GM21515 (cell line): ENCODE measurements around the gene TRIM8.

Source experiments
- ATAC-seq: cut with Tn5 transposase; IDR thresholded peaks from one replicate; pipeline ENCODE4 v1.9.1; 2021; ENCODE audit not compliant: unreplicated experiment

TRIM8 gene

DNA sequence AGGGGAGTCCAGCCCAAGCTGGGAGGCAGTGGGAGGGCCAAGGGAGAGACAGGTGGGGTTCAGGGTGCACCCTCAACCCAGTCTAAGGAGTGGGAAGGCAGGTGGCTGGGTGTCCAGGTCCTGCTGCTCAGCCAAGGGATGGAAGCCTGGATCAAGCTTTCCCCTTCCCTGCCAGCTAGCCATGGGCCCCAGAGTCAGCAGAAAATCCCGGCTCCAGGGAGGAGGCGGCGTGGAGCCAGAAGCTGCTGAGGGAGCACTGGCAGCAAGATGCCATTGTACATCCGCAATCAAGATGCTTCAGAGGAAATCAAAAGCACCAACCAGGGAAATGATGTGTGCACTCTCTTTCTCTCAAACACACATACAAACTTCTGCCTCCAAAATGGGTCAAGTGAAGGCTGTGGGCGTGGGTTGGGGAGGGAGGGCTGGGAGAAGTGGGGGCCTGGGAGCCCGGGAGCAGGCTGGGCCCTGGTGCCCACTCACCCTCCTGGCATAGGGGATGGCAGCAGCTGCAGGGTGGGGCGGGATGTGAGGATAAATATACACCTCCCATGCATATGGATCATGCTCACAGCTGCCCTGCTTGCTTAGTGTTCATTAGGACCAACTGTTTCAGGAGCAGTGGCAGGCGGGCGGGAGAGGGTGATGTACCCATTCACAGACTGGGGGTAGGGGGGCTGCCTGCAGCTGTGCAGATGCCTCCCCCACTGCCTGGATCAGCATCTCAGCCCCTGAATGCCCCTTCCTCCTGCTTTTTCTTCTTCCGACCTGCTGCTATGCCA lies 24.2 kb downstream of the TRIM8 start:
- ATAC-seq = no peak

DNA sequence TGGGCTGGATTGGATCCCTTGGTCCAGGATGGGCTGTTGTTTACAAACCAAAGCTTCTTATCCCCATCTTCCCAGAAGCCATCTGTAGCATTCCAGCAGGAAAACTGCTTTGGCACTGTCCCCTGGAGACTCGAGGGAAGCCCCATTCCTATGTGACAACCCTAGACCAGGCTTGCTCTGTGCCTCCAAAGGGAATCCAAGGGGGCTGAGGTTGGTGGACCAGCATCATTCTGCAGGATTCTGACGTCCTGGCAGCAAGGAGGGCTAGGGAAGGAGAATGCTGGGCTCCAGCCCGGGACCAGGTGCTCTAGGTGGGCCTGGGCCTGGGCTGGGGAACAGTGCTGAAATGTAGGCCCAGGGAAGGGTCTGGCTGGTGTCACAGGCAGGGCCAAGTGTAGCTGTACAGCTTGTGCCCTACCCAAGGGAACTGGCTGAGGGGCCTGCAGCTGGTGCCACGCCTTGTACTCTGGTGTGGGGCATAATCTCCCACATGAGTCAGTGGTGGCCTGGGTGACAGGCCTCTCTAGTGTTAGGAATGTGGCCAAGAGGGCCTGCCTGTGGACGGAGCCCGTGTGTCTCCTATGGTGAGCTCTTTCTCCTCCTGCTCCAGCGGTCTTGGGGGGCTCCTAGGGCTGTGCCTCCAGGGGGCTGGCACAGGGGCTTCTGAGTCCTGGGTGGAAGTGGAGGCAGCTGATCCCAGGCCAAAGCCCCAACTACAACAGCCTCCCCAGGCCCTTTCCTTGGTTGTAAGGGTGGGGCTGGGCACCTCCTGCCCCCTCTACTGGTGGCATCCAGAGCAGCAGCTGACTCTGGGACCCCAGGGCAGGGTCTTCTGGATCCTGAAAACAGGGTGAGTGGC lies 25.2 kb downstream of the TRIM8 start:
- ATAC-seq = no peak

DNA sequence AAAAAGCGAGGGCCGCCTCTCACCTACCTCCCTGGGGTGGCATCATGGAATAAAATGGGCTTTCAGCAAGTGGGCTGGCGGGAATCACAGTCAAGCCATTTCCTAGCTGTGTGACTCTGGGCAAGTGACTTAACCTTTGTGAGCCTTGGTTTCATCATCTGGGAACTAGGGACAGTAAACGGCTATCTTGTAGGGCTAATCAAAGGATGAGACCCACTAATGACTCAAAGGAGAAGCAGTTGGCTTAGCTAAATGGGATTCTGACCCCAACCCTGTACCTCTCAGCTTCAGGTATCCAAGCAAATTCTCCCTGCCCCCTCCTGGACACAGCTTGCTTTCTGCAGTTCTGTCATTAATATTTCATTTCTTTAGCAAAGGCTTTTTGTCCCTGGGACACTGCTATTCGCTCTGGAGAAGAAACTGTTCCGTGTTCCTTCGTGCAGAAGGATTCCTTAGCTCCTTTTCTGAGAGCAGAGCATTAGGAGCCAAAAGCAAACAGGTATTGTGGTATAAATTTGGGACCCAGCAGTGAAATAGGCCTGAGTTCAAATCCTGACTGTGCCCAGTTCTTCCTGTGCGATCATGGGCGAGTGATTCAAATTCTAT lies 25.9 kb downstream of the TRIM8 start:
- no peak for ATAC-seq

DNA sequence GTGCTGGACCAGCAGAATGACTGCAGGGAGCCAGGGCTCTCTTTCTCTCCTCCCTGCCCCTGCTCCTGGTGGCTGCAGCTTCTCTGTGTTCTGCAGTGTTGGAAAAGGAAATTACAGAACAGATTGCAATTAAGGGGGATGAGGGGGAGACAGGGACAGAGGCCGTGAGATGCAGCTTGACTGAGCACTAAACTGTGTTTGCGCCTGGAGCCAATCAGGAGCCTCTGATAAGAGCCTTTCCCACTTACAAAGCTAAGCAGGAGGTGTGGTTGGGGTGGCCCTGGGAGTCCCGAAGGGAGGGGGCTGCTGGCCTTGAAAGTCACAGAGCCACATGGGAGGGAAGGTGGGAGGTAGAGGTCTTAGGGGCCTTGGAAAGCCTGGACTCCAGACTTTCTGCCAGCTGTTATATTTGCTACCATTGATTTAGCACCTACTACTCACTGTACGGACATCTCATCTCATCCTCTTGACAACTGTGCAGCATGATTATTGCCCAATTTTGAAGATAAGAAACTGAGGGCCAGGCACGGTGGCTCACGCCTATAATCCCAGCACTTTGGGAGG lies 26.7 kb downstream of the TRIM8 start:
- no peak for ATAC-seq

DNA sequence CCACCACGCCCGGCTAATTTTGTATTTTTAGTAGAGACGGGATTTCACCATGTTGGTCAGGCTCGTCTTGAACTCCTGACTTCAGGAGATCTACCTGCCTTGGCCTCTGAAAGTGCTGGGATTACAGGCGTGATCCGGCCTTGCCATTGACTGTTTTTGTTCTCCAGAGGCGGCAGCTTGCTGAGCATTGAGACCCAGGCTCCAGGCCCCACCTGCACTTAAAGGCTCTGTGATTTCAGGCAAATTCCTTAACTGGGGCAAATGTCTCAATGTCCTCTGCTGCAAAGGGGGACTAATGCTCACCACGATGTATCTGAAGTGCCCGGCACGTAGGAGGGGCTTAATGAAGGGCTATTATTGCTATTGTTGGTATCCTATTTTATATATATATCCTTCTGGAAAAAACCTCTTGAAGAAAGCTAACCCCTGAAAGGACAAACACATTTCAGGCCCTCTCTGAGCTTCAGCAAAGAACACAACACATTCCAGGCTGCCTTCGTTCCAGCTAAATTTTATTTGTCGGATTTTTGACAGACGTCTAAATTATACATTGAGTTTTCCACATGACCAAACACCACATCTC lies 29.0 kb downstream of the TRIM8 start:
- ATAC-seq = no peak

DNA sequence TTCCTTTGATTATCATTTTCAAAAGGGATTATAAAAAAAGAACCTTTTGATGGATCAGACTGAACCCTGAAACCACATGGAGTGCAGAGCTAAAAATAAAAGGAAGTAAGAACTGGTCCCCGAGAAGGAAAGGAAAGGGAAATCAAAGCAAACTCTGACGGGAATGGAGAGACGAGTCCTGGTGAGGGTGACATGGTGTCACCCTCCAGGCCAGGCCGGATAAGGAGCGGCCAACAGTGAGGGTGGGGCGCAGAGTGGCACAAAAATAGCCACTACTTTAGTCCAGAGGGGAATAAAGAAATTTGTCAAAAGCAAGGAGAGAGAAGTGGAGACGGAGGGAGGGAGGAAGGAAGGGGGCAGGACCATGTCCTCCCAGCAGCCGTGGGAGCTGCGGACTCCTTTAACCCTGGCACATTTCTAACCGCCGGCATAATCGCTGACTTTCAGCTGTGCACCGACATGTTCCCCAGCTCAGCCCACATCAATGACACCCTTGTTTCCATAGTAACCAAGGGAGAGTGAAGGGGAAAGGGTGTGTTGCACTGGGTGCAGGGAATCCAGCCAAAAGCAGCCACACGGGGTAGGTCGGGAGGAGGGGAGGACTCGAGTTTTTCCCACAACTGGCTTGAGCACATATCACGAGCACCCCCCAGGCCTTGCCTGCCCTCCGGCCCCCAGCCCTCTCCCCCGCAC lies 29.7 kb downstream of the TRIM8 start:
- ATAC-seq = no peak

DNA sequence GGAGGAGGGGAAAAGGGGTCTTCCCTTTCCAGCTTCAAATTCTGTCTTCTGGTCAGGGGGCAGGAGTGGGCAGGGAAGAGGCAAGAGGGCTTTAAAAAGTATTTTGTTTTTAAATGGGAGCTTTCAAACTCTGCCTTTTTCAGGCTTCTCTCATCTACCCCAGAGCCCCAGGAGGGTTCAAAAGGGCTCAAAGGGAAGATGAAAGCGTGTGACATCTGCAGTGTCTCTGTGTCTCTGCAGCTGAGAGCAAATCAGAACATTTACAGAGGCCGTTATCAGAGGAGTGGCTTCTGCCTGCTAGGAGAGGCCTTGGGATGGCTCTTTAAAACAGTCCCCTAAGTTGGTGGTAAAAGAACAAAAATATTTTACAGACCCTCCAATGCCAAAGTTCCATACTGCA lies 30.3 kb downstream of the TRIM8 start:
- no peak for ATAC-seq

DNA sequence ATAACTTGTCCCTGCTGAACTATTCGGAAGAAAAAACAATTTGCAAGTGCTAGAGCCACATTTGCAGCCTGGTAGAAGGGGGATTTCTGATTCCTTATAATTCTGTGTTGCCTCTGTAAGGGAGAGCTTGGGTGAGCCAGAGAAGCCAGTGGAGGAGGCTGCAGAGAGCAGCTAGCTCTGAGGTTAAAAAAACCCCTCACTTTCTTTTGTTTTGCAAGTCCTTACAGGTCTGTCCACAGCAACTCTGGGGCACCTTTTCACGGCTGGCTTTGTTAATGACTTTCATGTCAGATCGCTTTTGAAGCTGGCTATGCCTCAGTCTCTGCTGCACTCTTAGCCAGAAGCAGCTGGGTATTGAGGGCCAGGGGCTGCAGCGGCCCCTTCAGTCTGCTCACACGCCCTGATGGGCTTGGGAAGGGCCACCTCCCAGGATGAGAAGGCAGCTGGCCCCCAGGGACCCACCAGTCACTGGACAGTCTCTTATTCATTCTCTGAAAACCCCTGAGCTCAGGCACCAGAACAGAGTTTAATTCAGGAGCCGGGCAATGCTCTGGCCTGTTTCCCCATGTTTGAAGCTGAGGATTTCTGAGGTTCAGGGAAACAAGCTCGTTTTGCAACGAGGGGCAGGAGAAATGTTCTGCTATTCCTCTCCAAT lies 30.9 kb downstream of the TRIM8 start:
- no peak for ATAC-seq

DNA sequence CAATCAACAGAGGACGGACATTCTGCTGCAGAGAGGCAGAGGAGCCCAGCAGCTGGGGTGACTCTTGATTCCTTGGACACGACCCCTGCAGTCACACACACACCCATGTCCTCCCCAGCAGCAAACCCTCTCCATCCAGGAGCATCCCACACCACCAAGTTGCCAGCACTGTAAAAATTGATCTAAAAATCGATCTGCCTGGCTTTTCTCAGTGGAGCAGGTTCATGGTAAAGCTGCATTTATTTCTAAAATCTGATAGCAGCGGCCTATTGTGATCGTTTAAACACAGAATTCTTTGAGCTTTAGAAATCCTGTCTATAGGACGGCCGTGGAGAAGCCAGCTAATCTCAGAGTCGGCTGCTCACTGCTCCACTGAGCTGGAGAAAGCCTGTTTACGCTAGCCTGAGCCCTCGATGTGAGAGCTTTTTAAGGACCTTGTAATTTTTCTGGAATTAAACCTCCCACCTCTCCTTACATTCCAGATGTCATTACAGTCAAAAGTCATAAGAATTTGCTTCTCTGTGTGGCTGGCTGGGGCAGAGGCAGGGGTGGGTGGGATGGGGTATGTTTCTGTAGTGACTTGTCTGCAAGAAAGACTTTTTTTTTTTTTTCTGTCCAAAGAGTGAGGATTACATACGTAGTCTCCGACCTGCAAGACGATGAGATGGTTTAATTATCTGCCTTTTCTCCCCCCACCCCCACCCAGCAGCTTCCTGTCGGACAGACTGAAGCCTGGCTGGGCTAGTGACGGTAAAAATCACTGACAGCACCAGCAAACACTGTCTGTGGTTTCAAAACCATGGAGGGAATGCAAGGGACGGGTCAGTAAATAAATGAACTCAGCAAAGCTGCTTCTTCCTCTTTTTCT lies 31.6 kb downstream of the TRIM8 start:
- no peak for ATAC-seq

DNA sequence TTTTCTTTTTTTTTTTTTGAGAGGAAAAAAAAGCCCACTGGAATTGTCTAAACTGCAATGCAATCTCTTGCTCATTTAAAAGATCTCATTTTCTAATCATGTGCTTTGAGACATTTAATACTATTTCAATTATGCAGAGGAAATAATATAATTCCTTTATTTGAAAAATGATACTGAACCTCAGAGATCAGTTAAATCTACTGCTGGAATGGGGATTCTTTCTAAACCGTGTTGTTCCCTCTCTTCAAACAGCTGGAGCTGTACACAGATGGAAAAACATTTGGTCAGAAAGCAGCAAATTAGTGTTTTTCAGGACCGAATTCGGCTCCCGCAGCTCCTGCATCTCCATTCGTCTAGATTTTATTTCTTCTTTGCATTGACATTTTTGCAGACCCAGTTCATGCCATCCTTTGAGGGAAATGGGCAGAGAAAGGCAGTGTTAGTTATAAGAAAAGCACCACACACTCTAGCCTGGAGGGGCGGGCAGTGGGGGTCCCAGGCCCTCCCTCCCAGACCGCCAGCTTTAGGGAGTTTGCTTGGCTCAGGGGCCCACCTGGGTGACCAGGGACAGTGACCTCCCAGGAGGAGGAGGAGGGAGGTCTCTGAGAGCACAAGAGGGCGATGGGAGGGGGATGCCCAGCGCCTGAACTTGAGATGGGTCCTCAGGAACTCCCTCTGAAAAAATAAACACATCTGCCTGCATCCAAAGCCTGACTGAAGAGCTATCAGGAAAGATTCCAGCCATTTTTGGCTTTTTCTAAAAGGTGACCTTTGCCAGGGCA lies 32.4 kb downstream of the TRIM8 start:
- ATAC-seq = no peak

DNA sequence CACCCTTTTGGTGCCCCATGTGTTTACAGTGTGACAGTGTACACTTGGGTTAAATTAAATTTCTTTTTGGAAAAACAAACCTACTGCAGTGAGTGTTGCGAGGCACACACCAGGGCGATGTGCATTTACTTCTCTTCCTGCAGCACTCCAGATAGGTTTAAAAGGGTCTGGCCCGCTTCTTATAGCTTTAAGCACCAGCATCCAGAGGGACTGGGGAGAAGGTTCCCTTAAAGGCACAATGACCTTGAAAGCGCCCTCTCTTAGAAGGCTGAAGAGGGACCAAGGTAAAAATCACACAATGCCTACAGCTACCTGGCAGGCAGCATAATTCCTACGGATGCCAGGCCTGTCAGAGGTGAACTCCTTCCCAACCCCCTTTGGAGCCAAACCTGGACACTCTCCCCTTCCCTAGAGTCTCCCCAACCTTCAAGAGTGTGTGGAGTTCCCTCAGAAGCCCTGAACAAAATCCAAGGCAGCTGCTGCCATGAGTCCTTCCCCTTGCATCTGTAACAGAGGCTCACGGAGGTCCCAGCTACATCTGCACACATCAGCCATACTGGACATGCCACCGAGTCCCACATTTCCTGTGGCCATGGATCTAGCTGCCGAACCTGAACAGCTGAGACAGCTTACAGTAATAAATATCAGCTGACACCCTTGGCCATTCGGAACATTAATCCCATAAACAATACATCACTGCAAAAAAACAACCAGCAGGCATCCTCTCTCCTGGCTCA lies 33.2 kb downstream of the TRIM8 start:
- no peak for ATAC-seq

DNA sequence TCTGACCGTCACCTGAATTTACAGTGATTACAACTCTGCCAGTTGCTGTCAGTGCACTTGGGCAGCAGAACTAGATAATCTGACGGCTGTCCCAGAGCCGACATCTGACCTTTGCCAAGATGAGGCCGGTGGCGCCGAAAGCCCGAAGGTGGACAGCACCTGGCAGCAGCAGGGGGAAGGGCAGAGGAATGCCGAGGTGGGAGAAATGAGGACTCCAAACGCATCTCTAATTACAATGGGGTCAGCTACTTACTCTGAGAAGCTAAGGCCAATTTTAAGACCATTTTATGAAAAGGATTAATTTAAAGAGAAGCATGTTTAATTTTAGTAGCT lies 33.8 kb downstream of the TRIM8 start:
- ATAC-seq = no peak

DNA sequence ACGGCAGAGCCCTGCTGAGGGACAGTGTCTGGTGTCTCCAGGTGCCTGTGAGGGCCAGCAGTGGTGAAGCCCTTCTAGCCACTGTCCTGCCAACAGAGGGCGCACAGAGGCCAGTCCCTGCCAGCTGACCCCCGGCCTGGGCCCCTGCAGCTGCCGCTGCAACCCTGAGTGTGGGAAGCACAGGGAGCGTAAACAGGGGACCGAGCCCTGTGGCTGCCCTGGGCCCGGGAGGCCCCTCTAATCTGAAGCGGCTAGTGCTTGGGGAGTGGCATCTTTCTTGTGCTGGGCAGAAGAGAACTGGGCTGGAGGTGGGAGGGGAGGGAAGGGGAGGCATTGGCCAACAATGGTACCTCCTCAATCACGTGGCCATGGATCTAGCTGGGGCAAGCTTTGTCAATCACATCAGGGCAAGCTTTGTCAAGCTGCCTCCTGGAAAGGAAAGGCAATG lies 34.6 kb downstream of the TRIM8 start:
- ATAC-seq = no peak

DNA sequence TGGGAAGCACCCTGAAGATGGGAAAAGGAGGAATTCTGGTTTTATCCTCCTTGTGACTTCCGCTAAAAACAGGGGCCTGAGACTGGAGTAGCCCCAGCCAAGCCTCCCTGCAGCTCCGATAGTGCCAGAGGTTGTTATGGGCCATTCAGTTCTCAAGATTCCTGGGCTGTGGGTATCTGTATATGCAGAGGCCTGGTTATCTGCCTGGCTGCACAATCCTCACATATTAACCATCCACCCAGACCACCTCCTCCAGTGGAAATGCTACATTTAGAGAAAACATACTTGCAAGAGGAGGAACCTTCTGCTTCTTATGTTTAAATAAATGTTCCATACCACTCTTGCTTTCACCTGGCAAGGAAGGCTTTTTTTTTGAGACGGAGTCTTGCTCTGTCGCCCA lies 35.3 kb downstream of the TRIM8 start:
- no peak for ATAC-seq

DNA sequence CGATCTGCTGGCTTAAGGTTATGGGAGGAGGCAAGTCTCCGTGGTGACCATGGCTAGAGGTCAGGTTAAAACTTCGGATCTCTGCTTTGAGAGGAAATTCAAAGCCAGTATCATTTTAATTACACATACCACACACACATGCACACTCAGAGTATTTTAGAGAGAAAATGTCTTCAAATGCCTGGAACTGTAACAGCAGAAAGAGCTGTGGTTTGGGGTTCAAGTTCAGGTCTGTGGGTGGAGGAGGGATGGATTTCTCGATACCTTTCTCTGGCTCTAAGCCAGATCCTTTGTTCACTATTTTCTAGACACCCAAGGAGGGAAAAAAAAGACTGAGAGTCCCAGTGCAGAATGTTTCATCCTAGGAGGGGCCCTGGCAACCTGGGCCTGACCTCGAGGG lies 37.4 kb downstream of the TRIM8 start:
- ATAC-seq = no peak

DNA sequence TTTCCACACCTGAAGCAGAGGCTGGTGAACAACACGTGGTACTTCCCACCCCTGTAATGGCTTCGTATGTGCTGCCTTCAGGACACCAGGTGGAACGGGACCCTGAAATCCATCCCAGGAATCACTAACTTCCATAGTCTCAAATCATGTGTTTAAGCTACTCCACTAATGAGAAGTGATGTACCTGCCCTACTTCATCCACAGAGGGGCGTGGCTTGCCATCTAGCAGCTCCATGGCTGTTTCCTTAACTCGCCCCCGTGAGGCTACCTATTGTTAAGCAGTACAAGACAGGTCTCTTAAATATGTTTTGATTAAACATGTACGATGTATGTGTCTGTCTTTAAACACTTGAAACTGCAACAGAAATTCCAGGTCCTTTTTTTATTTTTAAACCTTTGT lies 38.1 kb downstream of the TRIM8 start:
- ATAC-seq = no peak

DNA sequence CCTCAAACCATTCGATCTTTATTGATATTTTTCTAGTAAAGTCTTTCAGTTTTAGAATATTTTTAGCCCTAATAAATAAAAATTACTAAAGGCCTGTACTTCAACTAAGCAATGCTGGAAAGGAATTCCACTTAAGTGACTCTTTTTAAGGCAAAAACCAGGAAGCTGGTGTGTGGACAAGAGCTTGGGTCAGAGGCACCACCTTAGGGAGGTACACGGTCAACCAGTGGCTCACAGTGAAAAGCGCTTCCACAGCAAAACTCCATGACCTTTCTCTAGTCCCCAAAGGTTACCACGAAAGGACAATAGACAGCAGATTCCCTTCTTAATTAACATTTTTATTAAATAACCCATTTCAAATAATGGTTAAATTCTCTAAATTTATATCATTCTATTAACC lies 38.7 kb downstream of the TRIM8 start:
- no peak for ATAC-seq

DNA sequence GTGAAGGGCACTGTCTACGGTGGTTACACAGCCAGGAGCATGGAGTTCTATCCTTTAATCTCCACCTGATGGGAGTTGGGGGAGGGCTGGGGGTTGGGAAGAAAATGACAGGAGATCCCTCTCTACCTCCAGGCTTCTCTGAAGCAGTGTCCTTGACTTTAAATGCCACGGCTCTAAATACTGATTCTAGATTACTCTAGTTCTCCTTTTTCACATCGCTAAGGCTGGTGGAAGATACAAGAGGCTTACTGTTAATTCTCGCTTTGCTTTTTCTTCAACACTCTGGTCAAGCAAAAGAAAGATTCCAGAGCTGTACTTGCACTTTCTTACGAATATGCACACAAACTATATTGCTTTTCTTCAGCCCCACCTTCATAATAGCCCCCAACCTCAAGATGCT lies 39.5 kb downstream of the TRIM8 start:
- no peak for ATAC-seq
